Measurements from ENCODE around the gene CPSF7.

DNA sequence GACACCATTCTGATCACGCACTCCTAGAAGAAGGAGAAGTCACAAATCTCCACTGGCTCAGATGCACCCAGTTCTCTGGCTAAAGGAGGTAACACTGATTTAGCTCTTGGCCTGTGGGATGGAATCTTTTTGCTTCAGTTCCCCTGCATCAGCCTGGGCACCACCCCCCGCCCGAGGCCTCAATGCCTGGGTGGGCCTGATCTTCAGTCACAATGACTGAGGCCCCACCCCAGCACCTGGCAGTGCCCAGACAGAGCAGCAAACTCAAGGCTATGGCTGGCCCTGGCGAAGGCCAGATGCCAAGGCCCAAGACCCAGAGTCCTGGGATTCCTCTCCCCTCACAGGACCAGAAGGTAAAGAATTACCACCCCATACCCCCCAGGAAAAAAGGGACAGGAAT lies 73.1 kb downstream of the CPSF7 start:
- no peak for TF ChIP-seq GATA2 (IDR thresholded peaks at IDR 0.05; ENCODE audit: low read depth, low read length)
- TF ChIP-seq GATA3 (IDR thresholded peaks at IDR 0.05; ENCODE audit: low read depth, low read length): no peak

Measured in SH-SY5Y (cell line).